ENCODE measurements around the gene AFAP1L1. TPM values are rescaled to one million over a fixed set of nuclear protein-coding genes. Genes with fewer than 3 reads are reported as not detected.

The AFAP1L1 gene
- total and polyA plus RNA-seq, 3 donors from 2014 or later = 10.4 to 12.6 (median 11.9) TPM

- 83 to 86% methylated on average over 1 of the region's 1 CpG for WGBS, 2 donors
- TF ChIP-seq POLR2A (IDR thresholded peaks at IDR 0.05) (no peak), CTCF (IDR thresholded peaks at IDR 0.05) (no peak)
- intact Hi-C loops (cut with DNase I; ENCODE audit: low total_unique reads) = no loop called here
- no peaks in the 10 kb centered on the region for H3K9me3 ChIP-seq
- no peaks in the 10 kb centered on the region for H3K27me3 ChIP-seq
- no peak overlapping the region for H3K27ac ChIP-seq
- no peak for DNase-seq
- H3K4me3 ChIP-seq = no peak overlapping the region
- no peaks in the 10 kb centered on the region for H3K36me3 ChIP-seq (ENCODE audit: low read depth, missing control alignments)
- H3K4me1 ChIP-seq = no peaks in the 10 kb centered on the region
Observed at GRCh38 chr5:149260761-149261160, 10.9 kb upstream of the AFAP1L1 start.

- no peak overlapping the region for H3K27ac ChIP-seq
- no peaks in the 10 kb centered on the region for H3K27me3 ChIP-seq
- H3K4me3 ChIP-seq = no peak overlapping the region
- DNase-seq = no peak
- H3K9me3 ChIP-seq = no peaks in the 10 kb centered on the region
- H3K36me3 ChIP-seq (ENCODE audit: low read depth, missing control alignments) = no peaks in the 10 kb centered on the region
- WGBS, 2 donors = 64 to 81% methylated on average over 7 of the region's 7 CpGs
- TF ChIP-seq POLR2A (IDR thresholded peaks at IDR 0.05) (no peak), CTCF (IDR thresholded peaks at IDR 0.05) (no peak)
- intact Hi-C loops (cut with DNase I; ENCODE audit: low total_unique reads) = no loop called here
- no peaks in the 10 kb centered on the region for H3K4me1 ChIP-seq
Observed at GRCh38 chr5:149261246-149261645, 10.4 kb upstream of the AFAP1L1 start.

GRCh38 chr5:149262315-149262714 lies 9.3 kb upstream of the AFAP1L1 start:
- Histone ChIP-seq H3K4me3 (no peak overlapping the region), H3K36me3 (ENCODE audit: low read depth, missing control alignments) (no peaks in the 10 kb centered on the region), H3K27me3 (no peaks in the 10 kb centered on the region), H3K27ac (no peak overlapping the region), H3K4me1 (no peaks in the 10 kb centered on the region), H3K9me3 (no peaks in the 10 kb centered on the region)
- WGBS, 2 donors = 82 to 88% methylated on average over 4 of the region's 4 CpGs
- no peak for DNase-seq
- intact Hi-C loops (cut with DNase I; ENCODE audit: low total_unique reads) = no loop called here
- TF ChIP-seq CTCF (IDR thresholded peaks at IDR 0.05) = no peak
- TF ChIP-seq POLR2A (IDR thresholded peaks at IDR 0.05) = no peak

GRCh38 chr5:149264439-149265067 lies 7.1 kb upstream of the AFAP1L1 start:
- Histone ChIP-seq H3K4me3 (no peak overlapping the region), H3K9me3 (no peaks in the 10 kb centered on the region), H3K4me1 (no peaks in the 10 kb centered on the region), H3K36me3 (ENCODE audit: low read depth, missing control alignments) (no peaks in the 10 kb centered on the region), H3K27me3 (no peaks in the 10 kb centered on the region), H3K27ac (no peak overlapping the region)
- no peak for DNase-seq
- TF ChIP-seq POLR2A (IDR thresholded peaks at IDR 0.05) (no peak), CTCF (IDR thresholded peaks at IDR 0.05) (peak in 1 of 3 experiments; percentile 24)
- intact Hi-C loops (cut with DNase I; ENCODE audit: low total_unique reads) = no loop called here
- WGBS, 2 donors = 45 to 59% methylated on average over 12 of the region's 12 CpGs

GRCh38 chr5:149265068-149265465 lies 6.6 kb upstream of the AFAP1L1 start:
- intact Hi-C loops (cut with DNase I; ENCODE audit: low total_unique reads) = no loop called here
- no peaks in the 10 kb centered on the region for H3K36me3 ChIP-seq (ENCODE audit: low read depth, missing control alignments)
- no peaks in the 10 kb centered on the region for H3K4me1 ChIP-seq
- DNase-seq = no peak
- no peak for TF ChIP-seq POLR2A (IDR thresholded peaks at IDR 0.05)
- TF ChIP-seq CTCF (IDR thresholded peaks at IDR 0.05) = no peak
- no peak overlapping the region for H3K4me3 ChIP-seq
- H3K27me3 ChIP-seq = no peaks in the 10 kb centered on the region
- no peak overlapping the region for H3K27ac ChIP-seq
- H3K9me3 ChIP-seq = no peaks in the 10 kb centered on the region
- WGBS, 2 donors = 85% methylated on average over 7 of the region's 7 CpGs
